ENCODE data around the gene CAPN1.
A peak's percentile ranks its signal among the peaks of the same experiment; 100 is the strongest.
"Not testable (repeated sequence)": the region's sequence is repeated elsewhere in the genome, so short reads cannot be mapped to it uniquely, and the experiment has no call there.

CAPN1 gene

GRCh38 chr11:65181569-65182257, at the start of gene CAPN1:
Gene CAPN1 (plus strand): TSS chr11:65181928. CDS start chr11:65182702, 774 bp downstream.
- DNase-seq (ENCODE audit: low read depth): peak; percentile 72

DNA sequence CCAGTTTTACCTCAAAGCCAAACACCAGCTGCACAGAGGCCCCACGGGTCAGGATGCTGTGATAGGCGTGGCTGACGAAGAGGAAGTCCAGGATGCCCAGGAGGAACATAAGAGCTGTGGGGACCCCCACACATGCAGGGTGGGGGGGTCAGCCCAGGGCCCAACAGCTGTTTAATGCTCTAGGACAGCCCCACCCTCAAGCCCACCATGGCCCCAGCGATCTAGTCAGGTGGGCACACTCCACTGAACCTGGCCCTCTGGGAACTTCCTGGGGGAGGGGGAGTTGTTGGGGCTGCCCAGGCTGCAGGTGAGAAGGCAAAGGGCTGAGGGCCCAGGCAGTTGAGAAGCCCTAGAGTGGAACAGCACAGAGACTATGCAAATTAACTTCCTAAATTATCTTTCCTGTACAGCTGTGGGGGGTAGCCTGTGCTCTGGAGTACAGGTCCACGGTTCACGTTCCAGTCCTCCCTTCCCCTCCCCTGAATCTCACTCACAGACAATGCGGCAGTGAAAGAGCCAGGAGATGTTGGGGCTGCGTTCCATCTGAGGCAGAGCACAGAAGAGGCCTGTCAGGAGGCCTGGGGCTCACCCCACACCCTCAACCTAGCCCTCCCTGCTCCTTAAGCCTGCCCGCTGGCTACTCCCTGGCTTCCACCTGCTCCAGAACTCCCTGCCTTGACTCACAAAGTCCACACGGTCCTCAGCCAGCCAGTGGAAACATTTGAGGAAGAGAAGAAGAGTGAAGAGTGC, 49.3 kb upstream of the CAPN1 start:
- no peak for DNase-seq (ENCODE audit: low read depth)

- DNase-seq (ENCODE audit: low read depth): no peak
Measured at GRCh38 chr11:65132988-65133700, 48.6 kb upstream of the CAPN1 start.

DNA sequence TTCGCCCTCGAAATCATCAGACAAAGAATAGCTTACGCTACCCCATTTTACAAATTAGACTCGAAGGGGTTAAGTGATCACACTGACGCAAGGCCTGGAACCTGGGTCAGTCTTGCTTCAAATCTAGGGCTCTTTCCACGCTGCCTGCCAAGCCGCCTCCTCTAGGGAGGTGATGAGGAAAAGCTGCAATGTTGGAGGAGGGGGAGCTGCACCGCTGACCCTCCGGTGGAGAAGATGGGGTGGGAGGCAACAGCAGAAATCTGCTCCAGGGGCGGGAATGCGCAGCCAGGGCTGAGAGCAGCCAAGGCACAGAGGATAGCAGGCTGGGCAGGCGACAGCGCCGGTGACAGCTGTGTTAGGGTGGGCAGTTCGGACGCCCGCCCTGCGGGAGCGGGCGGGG, 48.0 kb upstream of the CAPN1 start:
- no peak for DNase-seq (ENCODE audit: low read depth)

DNA sequence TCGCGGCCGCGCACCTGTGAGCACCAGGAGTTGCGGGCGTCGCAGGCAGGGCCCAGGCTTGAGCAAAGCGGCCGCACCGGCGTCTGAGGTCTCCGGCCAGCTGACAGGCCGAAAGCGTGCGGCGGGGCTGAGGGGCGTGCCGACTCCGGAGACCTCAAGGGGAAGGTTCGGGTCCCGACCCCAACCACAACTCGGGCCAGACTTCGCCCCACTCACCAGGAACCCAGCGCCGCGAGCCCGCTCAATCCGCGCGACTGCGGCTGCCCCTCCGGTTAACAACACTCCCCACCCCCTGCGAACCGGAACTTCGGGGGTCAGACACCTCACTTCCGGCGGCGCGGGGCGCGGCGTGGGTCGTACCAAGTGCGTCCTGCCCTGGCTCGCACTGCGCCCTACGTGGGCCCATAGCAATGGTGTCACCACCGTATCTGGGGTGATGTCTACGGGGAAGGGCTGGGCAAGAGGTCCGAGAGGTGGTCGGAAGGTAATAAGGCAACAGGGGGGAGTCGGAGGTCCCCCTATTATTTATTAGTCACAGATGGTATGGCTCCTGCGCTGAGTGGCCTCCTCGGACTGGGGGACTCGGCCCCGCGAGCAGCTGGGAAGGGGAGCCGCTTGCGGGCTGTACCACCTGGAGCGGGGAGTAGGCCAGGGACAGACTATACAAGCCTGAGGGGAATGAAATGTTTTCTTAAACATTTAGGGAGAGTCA, 47.3 kb upstream of the CAPN1 start, which contains the start of gene SYVN1:
Gene SYVN1 (minus strand): TSS at position 280 of the 712 bp plus-strand sequence. CDS start 918 bp downstream, outside the sequence.
- peak; percentile 85 for DNase-seq (ENCODE audit: low read depth)

DNA sequence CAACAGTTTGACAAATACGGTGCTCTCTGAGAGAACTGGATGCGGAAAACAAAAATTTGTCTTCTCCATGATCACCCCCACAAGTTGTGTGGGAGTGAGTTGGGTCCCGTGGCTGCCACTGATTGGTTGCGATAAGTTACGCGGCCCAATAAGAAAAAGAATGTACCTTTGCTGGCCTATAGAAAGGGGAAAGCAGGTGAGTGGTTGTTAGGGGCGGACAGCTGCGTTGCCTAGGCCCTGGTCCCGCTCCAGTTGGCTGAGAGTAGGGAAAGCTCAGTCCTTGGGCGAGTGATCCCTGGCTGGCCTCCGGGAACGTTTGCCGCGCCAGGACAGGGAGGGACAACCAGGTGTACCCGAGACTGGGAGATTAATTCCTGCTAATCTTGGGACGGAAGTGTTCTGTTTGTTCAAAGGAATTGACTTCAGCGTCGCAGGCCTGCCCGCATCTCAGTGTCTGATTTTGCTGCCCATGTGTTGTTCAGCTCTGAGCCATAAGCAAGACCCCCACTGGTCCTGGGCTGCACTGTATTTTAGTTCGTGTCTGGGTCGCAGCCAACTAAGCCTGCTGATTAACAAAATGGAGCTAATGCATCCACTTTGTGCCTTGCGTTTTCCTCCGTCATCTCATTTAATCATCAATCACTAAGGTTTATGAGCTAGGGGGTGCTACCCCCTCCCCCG, 46.6 kb upstream of the CAPN1 start:
- peak; percentile 80 for DNase-seq (ENCODE audit: low read depth)

GRCh38 chr11:65135633-65136145, 46.0 kb upstream of the CAPN1 start:
- no peak for DNase-seq (ENCODE audit: low read depth)

DNA sequence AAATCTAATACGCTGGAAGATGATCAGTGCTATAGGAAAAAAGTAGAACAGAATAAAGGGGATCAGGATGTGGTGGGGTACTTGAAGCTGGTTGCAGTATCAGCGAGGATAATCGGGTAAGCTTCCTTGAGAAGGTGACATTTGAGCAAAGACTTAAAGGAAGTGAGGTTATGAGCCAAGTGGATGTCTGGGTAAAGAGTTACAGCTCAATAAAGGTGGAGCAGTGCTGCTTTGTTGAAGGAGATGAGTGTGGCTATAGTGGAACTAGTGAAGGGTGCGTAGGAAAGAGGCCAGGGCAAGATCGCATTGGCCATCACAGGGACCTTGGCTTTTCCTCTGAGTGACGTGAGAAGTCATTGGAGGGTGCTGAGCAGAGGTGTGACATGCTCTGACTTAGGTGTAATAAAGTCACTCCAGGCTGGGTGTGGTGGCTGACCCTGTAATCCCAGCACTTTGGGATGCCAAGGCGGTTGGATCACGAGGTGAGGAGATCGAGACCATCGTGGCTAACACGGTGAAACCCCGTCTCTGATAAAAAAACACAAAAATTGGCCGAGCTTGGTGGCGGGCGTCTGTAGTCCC, 45.1 kb upstream of the CAPN1 start:
- DNase-seq (ENCODE audit: low read depth): no peak

DNA sequence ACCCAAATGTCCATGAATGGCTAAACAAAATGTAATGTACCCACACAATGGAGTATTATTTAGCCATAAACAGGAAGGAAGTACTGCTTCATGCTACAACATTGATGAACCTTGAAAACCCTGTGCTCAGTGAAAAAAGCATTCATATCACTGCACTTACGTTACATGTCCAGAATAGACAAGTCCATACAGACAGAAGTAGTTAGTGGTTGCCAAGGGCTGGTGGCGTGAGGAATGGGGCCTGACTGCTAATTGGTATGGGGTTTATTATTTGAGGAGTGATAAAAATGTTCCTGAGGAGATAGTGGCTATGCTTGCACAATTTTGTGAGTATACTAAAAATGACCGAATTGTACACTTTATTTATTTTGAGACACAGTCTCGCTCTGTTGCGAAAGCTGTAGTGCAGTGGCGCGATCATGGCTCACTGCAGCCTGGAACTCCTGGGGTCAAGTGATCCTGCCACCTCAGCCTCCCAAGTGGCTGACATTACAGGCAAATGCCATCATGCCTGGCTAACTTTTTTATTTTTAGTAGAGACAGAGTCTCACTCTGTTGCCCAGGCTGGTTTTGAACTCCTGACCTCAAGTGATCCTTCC, 39.7 kb upstream of the CAPN1 start:
- no peak for DNase-seq (ENCODE audit: low read depth)

DNA sequence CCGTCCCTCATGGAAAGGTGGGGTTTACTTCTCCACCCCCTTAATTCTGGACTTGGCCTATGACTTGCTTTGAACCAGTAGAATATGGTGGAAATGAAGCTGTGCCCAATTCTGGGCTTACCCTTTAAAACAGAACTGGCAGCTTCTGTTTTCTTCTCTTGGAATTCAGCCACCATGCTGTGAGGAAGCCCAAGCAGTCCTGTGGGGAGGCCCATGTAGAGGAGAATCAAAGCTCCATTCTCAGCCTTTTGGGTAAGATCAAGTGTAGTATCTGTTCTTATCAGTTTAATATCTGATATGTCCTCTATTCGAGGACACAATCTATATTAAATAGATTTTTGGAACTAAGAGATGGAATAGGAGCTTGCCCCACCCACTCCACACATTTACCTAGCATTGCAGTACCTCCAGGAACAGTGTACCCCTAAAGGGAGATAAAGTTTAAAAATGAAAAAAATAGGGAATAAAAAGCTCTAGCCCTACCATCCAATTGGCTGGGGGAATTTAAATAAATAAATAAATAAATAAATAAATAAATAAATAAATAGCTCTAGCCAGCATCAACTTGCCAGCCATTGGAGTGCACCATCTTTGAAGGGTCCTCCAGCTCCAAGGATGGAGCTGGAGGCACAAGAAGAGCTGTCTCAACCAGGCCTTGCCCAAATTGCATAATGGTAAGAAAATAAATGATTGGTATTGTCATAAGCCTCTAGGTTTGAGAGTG, 34.2 kb upstream of the CAPN1 start:
- DNase-seq (ENCODE audit: low read depth): no peak

GRCh38 chr11:65148657-65149056, 33.1 kb upstream of the CAPN1 start:
- no peak for DNase-seq (ENCODE audit: low read depth)

DNA sequence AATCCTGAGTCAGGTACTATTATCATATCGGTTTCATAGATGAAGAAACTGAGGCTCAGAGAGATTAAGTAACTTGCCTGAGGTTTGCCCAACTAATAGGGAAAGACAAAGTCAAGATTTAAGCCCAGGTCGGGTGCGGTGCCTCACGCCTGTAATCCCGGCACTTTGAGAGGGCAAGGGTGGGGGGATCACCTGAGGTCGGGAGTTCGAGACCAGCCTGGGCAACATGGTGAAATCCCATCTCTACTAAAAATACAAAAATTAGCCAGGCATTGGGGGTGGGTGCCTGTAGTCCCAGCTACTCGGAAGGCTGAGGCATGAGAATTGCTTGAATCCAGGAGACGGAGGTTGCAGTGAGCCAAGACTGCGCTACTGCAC, 31.6 kb upstream of the CAPN1 start:
- not testable (repeated sequence) for DNase-seq (ENCODE audit: low read depth)

DNA sequence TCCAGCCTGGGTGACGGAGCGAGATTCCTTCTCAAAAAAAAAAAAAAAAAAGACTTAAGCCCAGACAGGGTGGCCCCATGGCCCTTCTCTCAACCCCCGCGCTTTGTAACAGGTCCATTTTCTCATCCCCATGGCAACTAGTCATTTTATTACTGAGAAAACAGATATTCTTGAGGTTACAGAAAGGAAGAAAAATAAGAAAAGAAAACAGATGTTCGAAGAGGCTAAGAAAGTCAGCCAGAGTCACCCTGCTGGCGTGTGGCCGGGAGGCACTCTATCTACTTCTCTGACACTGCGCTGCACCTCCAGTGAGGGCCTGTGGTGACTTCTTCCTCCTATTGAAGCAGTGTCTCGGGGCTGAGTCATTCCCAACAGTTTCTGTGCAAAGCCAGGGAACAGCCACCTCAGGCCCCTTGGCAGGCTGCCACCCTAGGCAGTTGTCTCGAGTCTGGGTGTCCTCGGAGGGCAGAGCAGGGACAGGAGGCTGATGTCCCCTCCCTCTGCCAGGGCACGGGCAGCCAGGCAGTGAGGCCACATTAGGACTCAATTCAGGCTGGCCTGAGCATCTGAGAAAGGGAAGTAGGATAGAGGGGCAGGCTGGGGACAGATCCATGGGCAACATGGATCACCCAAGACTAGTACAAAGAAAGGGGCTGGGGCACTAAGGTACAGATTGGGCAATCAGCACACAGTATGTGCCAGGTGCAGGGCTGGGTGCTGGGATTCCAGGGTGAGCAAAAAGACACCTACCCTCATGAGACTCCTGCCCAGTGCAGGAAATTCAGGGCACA, 31.0 kb upstream of the CAPN1 start:
- DNase-seq (ENCODE audit: low read depth): no peak

DNA sequence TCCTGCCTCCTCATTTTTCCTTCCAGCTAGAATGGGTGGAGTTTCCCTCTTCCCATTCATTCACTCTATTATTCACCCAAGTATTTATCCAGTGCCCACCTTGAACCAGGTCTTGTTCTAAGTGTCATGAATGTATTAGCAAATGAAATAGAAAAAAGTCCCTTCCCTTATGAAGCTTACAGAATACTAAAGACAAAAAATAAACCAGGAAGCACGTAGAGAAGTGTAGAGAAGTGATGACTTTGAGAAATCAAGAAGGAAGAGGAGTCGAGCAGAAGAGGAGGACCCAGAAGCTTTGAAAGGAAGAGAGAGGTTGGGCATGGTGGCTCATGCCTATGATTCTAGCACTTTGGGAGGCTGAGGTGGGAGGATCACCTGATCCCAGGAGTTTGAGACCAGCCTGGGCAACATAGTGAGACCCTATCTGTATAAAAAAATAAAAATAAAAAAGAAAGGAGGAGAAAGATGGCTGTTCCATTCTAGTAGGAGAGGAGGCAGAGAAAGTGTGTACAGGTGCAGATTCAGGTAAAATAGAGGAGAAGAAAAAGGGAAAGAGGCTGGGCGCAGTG, 30.3 kb upstream of the CAPN1 start:
- DNase-seq (ENCODE audit: low read depth): no peak

DNA sequence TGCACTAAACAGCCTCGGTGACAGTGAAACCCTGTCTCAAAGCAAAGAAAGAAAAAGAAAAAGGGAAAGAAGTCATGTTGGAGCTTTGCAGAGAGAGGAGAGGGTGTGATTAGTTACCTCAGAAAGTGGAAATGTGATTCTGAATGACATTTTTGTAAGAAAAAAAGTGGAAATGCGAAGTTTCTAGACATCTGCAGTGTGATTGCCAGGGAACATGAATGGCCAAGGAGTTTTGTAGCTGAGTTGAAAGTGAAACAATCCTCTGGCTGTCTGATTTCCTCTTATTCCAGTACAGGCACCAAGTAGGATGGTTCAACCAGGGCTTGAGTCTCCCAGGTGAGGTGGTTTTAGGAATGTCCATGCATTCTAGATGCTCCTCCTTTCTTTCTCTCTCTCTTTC, 29.6 kb upstream of the CAPN1 start:
- no peak for DNase-seq (ENCODE audit: low read depth)

- no peak for DNase-seq (ENCODE audit: low read depth)
Measured at GRCh38 chr11:65156256-65156655, 25.5 kb upstream of the CAPN1 start.

DNA sequence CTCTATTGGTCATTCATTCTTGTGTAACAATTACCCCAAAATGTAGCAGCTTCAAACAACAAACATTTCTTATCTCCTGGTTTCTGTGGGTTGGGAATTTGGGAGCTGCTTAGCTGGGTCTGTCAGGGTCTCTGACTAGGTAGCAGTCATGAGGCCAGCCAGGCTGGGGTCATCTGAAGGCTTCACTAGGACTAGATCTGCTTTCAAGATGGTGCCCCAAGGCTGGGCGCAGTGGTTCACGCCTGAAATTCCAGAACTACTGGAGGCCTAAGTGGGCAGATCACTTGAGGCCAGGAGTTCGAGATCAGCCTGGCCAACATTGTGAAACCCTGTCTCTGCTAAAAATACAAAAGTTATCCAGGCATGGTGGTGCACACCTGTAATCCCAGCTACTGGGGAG, 24.8 kb upstream of the CAPN1 start:
- DNase-seq (ENCODE audit: low read depth): no peak

DNA sequence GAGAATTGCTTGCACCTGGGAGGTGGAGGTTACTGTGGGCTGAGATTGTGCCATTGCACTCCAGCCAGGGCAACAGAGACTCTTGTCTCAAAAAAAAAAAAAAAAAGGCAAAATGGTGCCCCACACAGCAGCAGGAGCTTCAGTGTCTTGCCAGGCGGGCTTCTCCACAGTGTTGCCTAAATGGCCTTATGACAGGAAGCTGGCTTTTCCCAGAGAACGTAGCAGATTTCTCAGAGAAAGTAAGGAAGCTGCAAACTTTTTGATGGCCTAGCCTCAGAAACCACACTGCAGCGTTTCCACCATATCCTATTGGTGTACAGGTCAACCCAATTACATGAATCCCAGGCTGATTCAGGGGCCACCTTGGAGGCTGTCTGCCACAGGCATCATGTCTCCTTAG, 24.4 kb upstream of the CAPN1 start:
- no peak for DNase-seq (ENCODE audit: low read depth)

- no peak for DNase-seq (ENCODE audit: low read depth)
Measured at GRCh38 chr11:65159012-65159411, 22.7 kb upstream of the CAPN1 start.
